GM19467 (cell line): ENCODE results near the gene BORCS5.

ENCODE experiments used
- ATAC-seq: cut with Tn5 transposase; IDR thresholded peaks from one replicate; pipeline ENCODE4 v1.9.1; 2021; ENCODE audit warnings: mild to moderate bottlenecking, moderate library complexity; ENCODE audit not compliant: unreplicated experiment

The BORCS5 gene

GRCh38 chr12:12507121-12507520, 150.2 kb downstream of the BORCS5 start:
- ATAC-seq, result no peak

DNA sequence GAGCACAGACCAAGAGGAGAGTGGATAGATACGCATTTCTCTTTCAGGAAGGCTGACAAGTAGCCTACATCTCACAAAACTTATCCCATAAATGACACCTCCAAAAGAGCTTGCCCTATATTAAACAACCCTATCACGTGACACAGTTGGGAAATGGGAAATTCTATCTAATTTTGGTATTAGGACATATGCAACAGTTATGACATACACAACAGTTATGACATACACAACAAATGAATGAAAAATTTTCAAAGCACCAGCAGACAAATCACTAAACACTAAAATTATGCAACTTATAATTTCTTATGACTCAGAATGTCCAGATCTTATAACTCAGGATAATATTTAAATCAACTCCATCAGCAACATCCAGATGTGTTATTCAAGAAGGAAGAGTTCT, 151.7 kb downstream of the BORCS5 start:
- ATAC-seq, result no peak

DNA sequence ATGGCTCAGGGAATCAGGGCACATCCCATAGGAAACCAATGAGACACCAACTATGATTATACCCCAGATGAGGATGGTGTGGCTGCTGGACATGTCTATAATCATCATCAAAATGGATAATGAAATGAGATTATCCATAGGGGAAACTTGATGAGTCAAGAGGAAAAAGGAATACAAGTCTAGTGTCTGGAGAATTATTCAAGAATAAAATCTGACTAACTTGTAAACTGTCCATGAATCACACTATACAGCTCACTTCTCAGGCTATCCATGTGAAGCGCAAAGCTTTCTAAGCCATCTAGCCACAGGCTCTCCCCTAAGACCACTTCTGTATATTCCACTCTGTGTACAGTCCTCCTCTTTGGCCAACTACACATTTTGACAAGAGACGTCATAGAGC, 153.3 kb downstream of the BORCS5 start:
- no peak for ATAC-seq

- no peak for ATAC-seq
Observed at GRCh38 chr12:12510551-12510950, 153.7 kb downstream of the BORCS5 start.

DNA sequence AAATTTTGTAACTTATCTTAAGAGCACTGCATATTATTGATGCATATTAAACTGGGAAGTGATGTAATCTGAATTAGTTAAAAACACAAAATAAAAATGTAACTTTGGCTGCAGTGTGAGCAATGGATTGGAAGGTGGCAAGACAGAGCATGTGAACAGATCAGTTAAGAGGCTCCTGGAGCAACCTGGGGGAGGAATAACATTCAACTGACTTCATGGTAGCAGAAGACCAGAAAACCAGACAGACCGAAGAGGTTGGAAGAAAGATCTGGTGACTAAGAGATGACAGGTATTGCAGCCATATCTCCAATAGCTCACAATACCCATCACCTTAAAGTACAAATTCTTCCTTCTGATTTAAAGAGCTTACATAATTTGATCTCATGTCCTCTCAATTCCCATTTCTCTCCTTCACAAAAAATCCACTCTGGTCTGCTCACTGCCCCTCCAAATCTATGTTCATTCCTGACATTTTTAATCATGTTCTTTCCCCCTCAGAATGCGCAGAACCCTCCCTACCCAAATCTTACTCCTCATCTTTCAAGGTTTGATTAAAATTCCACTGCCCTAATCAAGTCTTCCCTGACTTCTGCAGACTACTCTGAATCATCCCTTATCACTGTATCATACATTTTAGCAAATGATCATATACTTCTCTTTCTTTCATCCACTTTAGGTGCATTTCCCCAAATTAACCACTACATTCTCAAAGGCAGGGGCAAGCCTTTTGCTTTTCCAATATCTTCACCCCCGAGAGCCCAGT, 154.3 kb downstream of the BORCS5 start:
- no peak for ATAC-seq

DNA sequence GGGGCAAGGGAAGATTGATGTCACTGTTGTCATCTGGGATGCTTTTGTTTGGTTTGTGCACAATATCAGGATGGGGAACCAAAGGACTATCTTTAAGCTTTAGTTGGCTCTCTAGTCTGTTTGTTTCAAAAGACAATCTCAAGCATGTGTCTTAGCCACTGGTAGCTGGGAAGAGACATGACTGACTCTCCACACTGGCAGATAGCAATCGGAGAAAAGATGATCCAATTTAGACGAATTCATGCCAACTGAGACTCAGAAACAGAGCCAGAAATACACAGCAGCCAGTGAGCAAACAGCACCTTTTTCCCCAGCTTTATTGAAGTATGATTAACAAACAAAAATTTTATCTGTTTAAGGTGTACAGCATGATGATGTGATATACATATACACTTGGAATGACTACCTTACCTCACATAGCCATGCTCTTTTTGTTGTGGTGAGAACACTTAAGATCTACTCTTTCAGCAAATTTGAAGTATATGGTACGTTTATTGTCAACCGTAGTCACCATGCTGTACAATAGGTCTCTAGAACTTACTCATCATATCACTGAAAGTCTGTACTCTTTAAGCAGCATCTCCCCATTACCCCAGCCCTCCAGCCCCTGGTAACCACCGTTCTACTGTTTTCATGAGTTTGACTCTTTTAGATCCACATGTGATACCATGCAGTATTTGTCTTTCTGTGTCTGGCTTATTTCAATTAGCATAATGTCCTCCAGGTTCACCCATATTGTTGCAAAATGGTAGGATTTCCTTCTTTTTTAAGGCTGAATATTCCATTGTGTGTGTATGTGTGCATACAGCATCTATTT, 155.2 kb downstream of the BORCS5 start:
- ATAC-seq, result no peak

GRCh38 chr12:12513416-12514006, 156.6 kb downstream of the BORCS5 start:
- ATAC-seq, result no peak

DNA sequence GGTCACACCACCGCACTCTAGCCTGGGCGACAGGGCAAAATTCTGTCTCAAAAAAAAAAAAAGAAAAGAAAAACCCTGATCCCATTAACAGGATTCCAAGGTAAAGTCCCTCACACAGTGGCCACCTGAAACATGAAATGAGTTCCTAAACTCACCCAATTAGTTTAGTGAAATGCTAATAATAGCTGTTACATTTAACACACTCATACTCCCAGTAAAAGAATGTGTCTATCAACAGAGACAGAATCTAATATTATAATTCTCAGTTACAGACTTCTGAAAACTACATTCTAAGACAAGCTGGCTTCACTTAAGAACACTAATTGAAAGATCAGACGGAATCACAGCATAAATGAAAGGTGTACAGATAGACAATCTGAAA, 161.6 kb downstream of the BORCS5 start:
- no peak for ATAC-seq

DNA sequence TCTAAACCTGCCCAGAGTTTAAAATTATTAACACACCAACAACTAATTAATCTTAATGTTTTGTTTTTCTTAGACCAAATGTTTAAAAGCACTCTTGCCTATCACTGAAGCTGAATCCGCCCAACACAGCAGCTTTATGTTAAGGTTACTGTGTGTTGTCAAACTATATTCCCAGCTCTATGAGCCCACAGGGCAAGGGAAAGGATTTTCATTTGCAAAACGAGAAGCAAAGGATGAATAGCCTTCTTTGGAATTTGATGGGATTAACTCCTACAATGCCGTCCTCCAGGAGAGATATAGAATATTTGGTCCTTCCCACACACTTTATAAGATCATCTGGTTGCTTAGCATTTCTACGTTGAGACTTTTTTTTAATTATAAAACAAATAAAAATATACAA, 162.0 kb downstream of the BORCS5 start:
- no peak for ATAC-seq
